ENCODE data around the gene RNF227.

DNA sequence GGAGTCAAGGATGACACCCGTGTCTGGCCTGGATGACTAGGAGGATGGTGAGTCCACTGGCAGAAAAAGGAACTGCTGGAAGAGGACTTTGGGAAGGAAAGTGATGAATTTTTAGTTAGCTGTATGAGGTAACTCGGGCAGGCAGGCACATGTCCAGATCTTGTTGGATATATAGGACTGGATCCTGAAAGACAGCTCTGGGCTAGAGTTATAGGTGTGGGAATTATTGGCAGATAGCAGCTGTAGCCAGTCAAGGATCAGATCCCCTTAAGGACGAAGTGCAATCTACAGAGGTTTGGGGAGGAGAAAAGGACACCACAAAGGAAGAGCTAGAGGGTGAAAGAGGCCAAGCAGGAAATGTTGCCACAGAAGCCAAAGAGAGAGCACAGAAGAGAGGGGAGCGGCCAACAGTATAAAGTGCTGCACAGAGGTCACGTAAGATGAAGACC, 48.2 kb downstream of the RNF227 start:
- no peak for TF ChIP-seq CSRNP3 (CRISPR knock-in tag; IDR thresholded peaks at IDR 0.05)
- TF ChIP-seq TSHZ2 (CRISPR knock-in tag; IDR thresholded peaks at IDR 0.05): no peak
- no peak for TF ChIP-seq PPARA (CRISPR knock-in tag; IDR thresholded peaks at IDR 0.05; ENCODE audit: borderline replicate concordance)
- TF ChIP-seq ZC3H10 (CRISPR knock-in tag; IDR thresholded peaks at IDR 0.05): no peak
- no peak for TF ChIP-seq OSR1 (CRISPR knock-in tag; IDR thresholded peaks at IDR 0.05)
- TF ChIP-seq TOX (CRISPR knock-in tag; IDR thresholded peaks at IDR 0.05; ENCODE audit: borderline replicate concordance): no peak
- no peak for TF ChIP-seq BACH2 (CRISPR knock-in tag; IDR thresholded peaks at IDR 0.05; ENCODE audit: borderline replicate concordance)
- no peak for TF ChIP-seq ZNF565 (CRISPR knock-in tag; conservative IDR thresholded peaks at IDR 0.05; ENCODE audit: low read depth)
- no peak for TF ChIP-seq ZNF8 (CRISPR knock-in tag; IDR thresholded peaks at IDR 0.05)
- TF ChIP-seq TCF4 (CRISPR knock-in tag; IDR thresholded peaks at IDR 0.05; ENCODE audit: borderline replicate concordance): no peak
- TF ChIP-seq, protein P1, sequence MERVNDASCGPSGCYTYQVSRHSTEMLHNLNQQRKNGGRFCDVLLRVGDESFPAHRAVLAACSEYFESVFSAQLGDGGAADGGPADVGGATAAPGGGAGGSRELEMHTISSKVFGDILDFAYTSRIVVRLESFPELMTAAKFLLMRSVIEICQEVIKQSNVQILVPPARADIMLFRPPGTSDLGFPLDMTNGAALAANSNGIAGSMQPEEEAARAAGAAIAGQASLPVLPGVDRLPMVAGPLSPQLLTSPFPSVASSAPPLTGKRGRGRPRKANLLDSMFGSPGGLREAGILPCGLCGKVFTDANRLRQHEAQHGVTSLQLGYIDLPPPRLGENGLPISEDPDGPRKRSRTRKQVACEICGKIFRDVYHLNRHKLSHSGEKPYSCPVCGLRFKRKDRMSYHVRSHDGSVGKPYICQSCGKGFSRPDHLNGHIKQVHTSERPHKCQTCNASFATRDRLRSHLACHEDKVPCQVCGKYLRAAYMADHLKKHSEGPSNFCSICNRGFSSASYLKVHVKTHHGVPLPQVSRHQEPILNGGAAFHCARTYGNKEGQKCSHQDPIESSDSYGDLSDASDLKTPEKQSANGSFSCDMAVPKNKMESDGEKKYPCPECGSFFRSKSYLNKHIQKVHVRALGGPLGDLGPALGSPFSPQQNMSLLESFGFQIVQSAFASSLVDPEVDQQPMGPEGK (CRISPR knock-in tag; IDR thresholded peaks at IDR 0.05; ENCODE audit: borderline replicate concordance): no peak
- TF ChIP-seq ZNF70 (CRISPR knock-in tag; IDR thresholded peaks at IDR 0.05): no peak
- TF ChIP-seq RARB (CRISPR knock-in tag; IDR thresholded peaks at IDR 0.05): no peak

Measured in SK-N-SH treated with all-trans-retinoic acid at 6 μM for 48 hours (cell line).